ENCODE measurements around the gene TBX19.
"Not testable (repeated sequence)": the region's sequence is repeated elsewhere in the genome, so short reads cannot be mapped to it uniquely, and the experiment has no call there.

TBX19 gene

DNA sequence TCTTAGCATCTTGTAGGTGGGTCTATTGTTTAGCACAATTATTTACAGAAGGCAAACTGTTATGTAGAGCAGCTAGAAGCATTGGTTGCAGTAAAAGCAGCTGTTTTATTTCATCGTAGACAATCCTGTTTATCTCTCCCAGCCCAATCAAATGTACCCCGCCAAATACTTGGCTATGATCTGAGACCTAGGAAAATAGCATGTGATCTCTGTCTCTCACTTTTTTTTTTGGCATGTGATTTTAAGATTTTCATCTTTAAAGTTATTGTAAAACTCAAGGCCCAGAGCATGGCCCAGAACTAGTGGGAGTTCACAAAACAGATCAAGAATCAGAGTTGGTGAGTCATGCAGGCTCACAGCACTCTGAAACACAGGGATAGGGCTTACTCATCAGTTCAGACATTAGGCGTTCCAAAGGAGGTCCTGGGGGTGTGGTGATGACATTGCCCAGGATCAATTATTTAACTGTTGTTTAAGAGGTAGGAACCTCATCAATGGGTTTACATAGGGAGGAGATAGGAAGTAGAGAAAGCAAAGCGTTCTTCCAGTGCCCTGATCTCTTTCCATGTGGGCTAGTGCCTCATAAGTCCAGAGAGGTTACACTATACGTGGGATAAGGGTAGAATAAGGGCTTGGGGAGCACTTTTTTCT is 40.2 kb downstream of the TBX19 start:
- peak; percentile 82 for DNase-seq (ENCODE audit: low spot score)

DNA sequence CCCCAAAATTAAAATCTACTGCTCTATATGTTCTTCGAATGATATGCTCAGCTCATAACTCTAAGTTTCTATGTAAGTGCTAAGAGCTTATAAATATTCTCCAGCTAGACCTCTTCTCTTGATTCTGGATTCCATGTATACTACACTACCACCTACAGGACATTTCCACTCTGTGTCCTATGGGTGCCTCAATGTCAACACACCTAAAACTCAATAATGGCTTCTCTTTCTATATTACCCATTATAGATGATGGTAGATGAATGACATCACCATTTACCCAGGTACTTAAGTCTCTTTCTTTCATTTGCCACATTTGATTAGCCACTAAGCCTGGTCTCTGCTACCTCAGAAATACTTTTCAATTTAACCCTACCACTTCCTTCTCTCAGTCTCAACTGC is 41.3 kb downstream of the TBX19 start:
- DNase-seq (ENCODE audit: low spot score), result peak; percentile 39

GRCh38 chr1:168324745-168325425 is 44.2 kb downstream of the TBX19 start:
- no peak for DNase-seq (ENCODE audit: low spot score)

GRCh38 chr1:168328731-168329364 is 48.2 kb downstream of the TBX19 start:
- DNase-seq (ENCODE audit: low spot score), result no peak

- DNase-seq (ENCODE audit: low spot score), result peak; percentile 14
These were observed 49.6 kb downstream of the TBX19 start for GRCh38 chr1:168330285-168330684.

GRCh38 chr1:168331569-168331968 is 50.9 kb downstream of the TBX19 start:
- DNase-seq (ENCODE audit: low spot score), result no peak

DNA sequence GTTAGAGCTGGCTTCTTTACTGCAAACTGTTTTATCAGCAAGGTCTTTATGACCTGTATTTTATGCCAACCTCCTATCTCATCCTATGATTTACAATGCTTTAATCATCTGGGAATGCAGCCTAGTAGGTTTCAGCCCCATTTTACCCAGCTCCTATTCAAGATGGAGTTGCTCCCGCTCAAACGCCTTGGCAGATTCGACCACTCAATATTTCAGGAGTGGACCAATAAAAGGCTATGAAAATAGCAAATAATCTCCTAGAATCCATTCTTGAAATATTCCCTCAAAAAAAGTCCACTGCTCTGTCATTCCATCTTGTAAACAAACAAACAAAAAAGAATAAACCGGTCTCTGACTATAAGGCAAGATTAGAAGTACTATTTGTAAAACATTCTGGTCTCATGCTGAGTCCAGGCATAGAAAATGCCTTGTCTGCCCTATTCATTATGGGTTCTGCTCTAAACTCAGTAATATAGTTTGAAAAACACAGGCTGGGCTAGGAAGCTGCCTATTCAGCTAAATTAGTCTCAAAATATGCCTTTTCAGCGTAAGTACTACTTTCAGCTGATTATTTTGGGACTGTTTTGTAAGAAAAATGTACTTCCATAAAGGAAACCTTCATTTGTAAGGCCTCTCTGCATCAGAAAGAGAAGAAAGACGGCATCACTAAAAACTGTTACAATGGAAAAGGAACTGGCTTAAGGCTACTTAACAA is 53.0 kb downstream of the TBX19 start:
- no peak for DNase-seq (ENCODE audit: low spot score)

DNA sequence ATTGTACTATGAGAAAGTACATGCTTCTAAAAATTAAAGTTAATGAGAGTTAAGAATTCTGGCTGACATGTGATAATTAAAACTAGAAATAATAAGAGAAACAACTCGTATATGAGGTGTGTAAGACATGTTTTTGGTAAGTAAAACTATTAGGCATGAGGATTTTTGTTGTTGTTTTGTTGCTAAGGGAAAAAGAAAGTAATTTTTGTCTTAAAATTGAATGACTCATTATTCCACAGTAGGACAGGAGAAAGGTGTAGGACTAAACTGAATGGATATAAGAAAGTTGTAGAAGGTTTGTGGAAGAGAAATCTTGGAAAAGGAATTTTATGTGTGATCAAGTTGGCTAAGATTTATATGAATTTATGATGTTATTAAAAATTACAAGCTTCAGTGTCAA is 54.8 kb downstream of the TBX19 start:
- DNase-seq (ENCODE audit: low spot score), result no peak

DNA sequence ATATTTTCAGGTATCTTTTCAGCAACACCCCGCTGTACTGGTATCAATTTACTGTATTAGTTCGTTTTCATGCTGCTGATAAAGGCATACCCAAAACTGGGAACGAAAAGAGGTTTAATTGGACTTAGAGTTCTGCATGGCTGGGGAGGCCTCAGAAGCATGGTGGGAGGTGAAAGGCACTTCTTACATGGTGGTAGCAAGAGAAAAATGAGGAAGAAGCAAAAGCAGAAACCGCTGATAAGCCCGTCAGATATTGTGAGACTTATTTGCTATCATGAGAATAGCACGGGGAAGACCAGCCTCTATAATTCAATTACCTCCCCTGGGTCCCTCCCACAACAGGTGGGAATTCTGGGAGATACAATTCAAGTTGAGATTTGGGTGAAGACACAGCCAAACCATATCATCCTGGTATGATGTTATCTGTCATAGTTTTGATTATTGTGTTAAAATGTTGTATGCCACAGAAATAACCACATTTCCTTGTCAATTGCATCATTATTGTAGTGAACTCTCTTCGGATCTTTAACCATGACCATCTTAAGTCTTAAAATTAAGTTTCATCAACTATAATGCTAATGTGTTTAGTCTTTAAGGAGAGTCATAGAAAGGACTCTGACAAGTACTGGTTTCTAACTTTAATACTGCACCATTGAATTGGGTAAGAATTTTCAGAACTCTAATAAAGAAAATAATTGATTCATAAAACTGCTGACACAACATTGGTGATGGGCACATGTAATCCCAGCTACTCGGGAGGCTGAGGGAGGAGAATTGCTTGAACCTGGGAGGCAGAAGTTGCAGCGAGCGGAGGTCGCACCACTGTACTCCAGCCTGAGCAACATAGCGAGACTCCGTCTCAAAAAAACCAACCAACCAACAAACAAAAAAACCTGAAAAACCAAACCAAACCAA is 58.2 kb downstream of the TBX19 start:
- no peak for DNase-seq (ENCODE audit: low spot score)

DNA sequence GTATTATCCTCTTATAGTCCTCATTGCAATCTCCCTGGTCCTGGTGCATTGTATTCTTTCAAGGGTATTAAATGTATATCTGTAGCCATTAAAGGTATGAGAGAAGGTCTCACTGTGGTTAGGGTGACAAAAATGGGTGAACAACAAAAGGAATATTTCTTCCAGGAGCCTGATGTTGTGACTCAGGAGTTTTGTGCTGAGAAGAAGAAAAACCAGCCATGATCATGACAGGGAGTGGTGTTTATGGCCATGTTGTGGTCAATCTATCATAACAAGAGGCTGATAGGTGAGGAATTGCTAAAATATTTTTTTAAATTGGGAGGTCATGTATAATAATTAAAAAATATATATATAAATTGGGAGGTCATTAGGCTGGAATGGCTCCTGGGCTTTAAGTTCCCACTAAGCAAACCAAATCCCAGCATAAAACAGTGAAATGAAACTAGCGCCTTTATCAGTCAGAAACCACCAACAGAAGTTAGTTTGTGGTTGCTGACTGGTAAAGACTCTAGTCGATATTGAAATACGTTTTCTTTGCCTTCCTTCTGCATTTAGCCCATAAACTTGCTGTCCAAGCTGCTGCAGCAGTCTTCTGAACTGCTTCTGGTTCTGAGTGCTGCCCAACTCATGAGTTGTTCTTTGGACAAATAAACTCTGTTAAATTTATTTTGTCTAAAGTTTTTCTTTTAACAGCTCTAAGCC is 60.3 kb downstream of the TBX19 start:
- DNase-seq (ENCODE audit: low spot score), result no peak

DNA sequence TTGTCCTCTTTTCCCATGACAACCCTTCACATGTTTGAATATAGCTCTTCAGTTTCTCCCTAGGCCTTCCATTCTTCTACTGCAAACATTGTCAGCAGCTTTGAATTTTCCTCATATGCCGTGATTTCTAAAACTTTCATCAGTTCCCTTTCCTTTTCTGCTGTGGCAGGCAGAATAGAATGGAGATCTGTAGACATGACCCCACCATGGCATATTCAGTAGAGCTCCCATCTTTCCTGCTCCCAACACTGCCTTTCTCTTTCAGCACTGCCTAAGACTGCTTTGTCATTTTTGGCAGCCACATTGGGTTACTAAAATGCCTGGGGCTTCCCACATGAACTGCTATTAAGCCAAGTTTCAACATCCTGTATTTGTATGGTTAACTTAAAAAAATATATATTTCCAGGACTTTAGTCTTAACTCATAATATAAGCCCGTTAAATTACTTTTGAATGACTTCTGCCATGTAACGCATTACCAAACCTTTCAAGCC is 60.9 kb downstream of the TBX19 start:
- no peak for DNase-seq (ENCODE audit: low spot score)

DNA sequence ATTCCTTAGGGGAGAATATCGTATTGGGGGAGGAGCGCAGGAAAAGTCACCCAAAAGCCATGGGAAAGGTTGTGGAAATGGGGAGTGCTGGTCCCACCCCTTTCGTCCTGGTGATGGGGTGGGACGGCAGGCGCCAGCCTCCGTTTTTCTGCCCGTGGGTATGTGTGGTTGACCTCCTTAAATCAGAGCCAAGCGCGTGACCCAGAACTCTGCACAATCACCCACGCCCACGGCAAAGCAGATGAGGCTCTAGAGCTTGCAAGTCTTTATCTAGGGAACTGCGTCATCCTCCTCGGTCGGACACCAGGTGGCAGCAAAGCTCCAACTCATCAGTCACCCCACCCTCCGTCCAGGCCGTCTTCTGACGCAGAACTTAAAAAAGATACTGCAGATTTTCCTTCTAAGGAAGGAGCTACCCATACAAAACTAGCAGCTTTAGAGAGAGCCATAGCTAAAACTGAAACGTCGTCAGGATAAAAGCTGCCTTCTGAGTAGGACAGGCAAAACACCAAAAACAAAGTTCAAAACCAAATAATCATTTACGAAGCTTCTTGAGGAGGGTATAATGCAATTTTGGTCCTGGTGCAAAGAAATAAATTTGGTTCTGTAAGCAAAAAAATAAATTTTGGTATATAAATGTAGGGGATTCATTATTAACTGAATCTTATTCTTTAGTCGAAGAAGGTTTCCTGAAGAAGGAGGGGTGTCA is 62.0 kb downstream of the TBX19 start:
- peak; percentile 89 for DNase-seq (ENCODE audit: low spot score)

DNA sequence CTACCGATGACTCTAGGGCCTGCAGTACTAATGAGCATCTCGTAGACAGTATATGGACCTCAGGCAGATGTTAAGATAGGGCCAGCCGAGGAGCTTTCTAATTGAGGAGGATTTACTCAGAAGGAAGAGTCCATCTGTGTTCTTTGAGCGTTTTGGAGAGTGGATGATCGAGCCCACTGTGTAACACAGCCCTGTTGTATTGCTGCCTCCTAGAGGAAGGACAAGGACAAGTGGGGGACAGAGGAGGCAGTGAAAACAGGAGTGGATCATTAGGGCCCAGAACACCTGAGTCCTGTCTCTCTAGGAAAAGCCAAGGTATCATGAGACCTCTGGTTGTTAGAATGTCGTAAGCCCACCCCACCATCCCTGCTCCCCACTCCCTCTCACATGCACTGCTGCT is 62.9 kb downstream of the TBX19 start:
- DNase-seq (ENCODE audit: low spot score), result no peak

DNA sequence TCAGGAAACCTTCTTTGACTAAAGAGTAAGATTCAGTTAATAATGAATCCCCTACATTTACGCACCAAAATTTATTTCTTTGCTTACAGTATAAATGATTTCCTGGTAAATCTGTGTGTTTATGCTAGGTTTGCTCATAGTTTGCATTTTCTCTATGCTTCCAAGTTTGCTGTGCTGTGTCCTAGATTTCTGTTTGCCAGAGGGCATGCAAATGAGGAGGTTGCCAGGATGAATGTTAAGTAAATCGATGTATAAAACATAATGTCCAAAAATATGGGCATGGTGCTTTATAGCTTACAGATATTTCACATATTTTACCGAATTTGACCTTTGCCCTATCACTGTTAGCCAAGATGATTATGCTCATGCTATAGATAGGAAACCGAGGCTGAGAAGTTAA is 63.8 kb downstream of the TBX19 start:
- no peak for DNase-seq (ENCODE audit: low spot score)

DNA sequence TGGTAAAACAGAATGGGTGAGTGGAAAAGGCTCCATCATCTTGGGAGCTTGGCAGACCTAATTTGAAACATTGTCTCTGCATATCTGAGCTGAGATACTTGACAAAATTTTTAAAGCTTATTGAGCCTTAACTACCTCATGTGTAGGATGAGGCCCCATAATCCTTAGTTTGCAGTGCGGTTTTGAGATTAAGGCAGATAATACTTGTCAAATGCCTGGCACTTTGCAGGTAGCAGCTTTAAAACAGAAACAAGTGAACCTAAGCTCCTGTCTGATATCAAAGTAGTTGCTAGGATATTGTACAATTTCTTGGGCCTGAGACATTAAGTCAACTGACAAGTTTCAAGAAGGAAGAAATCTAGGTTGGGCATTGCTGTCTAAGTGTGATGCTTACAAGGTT is 65.3 kb downstream of the TBX19 start:
- no peak for DNase-seq (ENCODE audit: low spot score)

- DNase-seq (ENCODE audit: low spot score), result no peak
These were observed 67.0 kb downstream of the TBX19 start for GRCh38 chr1:168347630-168348029.

DNA sequence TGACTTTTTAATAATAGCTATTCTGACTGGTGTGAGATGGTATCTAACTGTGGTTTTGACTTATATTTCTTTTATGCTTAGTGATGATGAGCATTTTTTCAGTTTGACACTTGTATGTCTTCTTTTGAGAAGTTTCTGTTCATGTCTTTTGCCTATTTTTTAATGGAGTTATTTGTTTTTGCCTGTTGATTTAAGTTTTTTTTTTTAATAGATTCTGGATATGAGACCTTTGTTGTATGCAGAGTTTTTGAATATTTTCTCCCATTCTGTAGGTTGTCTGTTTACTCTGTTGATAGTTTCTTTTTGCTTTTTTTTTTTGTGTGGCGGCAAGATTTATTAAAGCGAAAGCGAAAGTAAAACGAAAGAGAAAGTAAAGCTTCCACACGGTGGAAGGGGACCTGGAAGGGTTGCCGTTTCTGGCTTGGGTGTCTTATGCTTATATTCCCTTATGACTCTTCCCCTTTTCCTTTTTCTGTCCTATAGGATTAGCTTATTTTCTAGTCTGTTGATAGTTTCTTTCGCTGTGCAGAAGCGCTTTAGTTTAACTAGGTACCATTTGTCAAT is 67.6 kb downstream of the TBX19 start:
- peak; percentile 62 for DNase-seq (ENCODE audit: low spot score)

- DNase-seq (ENCODE audit: low spot score), result not testable (repeated sequence)
These were observed 73.9 kb downstream of the TBX19 start for GRCh38 chr1:168354335-168355269.

All from RKO (cell line).